ENCODE results near the gene ETV6. TPM values are rescaled to one million over a fixed set of nuclear protein-coding genes. Genes with fewer than 3 reads are reported as not detected.

Gene ETV6
- total RNA-seq, 1 experiment from 2014 or later, result 14.1 TPM

DNA sequence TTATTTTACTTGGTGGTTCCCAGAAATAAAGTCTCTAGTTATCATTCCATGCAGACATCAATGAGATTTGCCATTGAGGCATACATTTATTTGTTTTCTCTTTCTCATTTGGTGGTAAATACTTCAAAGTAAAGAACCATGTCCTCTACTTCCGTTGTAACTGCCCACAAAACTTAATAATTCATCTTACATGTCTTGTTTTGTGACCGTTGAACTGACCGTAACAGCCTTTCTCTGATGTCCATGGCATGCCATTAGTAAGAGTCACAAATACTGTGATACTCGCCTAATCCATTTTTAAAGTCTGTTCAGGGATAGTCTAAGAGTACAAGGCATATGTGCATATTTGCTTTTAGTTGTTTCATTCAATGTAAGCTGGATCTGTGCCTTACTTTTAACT is 145.3 kb downstream of the ETV6 start:
- ATAC-seq, result no peak

DNA sequence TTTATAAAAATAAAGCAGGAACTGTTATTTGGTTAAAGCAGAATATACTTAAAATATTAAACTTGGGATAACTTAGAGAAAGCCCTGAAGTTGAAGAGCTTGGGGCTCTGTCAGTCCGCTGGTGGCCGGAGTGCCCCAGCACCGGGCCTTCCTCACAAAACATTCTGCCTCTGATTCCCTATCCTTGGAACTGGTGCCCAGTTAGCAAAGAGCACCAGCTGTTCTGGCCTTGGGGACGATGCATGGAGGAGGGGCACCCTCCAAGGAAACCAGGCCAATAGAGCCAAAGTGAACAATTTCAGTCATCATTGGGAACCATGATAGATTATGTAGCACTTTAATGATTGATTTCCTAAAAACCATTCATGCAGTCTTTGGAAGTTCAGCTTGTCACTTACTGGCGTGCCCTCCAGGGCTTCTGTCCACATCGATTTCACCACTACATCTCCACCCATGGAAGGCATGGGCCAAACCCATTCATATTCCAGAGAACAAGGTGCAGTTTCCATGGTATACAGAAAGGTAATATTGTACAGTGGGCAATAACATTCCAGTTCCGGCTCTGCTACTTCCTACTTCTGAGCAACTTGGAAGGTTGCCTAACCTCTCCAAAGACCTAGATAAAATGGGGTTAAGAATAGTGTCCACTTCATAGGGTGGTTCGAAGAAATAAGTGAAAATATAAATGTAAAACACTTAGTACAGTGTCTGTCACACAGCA is 145.9 kb downstream of the ETV6 start:
- H3K27me3 ChIP-seq (ENCODE audit: insufficient read depth, low read length), result no peaks in the 10 kb centered on the region
- H3K27ac ChIP-seq (ENCODE audit: low read depth, low read length), result peak overlapping the region; percentile 72
- H3K9me2 ChIP-seq (ENCODE audit: insufficient read depth), result no peaks in the 10 kb centered on the region
- ChIA-PET RAD21 (ENCODE audit: low non-redundant PET in 1 of 2, low total read pairs in 2 of 2, uncharacterized antibody in 2 of 2, unreplicated experiment in 2 of 2) (no interaction called here), CTCF (no interaction called here), POLR2A (no interaction called here)
- no peaks in the 10 kb centered on the region for H3K9me3 ChIP-seq (ENCODE audit: control insufficient read depth in 1 of 2, insufficient read depth in 1 of 2, low read depth in 1 of 2, low read length in 2 of 2)
- no peaks in the 10 kb centered on the region for H3K79me2 ChIP-seq (ENCODE audit: insufficient read depth, low read length)
- H2AFZ ChIP-seq (ENCODE audit: low read depth, low read length, poor library complexity, severe bottlenecking), result no peak overlapping the region
- H3K9ac ChIP-seq (ENCODE audit: low read length), result peak overlapping the region; percentile 37
- H3K4me3 ChIP-seq (replicated peaks in 1 of 2; ENCODE audit: low read depth in 1 of 2, low read length in 2 of 2), result peak overlapping the region in 1 of 2 experiments; percentile 38; a peak in 2 of 4 replicates
- peak; percentile 67 for ATAC-seq
- TF ChIP-seq SRF (IDR thresholded peaks at IDR 0.05; ENCODE audit: low read depth) (no peak), FOSL1 (IDR thresholded peaks at IDR 0.05; ENCODE audit: low read depth) (no peak), JUND (IDR thresholded peaks at IDR 0.05) (no peak), ELF1 (IDR thresholded peaks at IDR 0.05; ENCODE audit: borderline replicate concordance, low read depth) (no peak), SP1 (IDR thresholded peaks at IDR 0.05; ENCODE audit: low read depth) (peak; percentile 3; the same call in 1 of the 2 replicates), POLR2A (IDR thresholded peaks at IDR 0.05; ENCODE audit: borderline replicate concordance, extremely low read depth, insufficient read depth, insufficient read length) (no peak)
- no peaks in the 10 kb centered on the region for H3K36me3 ChIP-seq (ENCODE audit: control insufficient read depth in 1 of 2, insufficient read depth in 2 of 2, low read length in 2 of 2)
- peaks cover 33 to 42% of the 10 kb centered on the region in 2 experiments for H3K4me1 ChIP-seq (ENCODE audit: control insufficient read depth in 1 of 2, insufficient read depth in 2 of 2, low read length in 2 of 2)
- peak overlapping the region; percentile 73 for H3K4me2 ChIP-seq (ENCODE audit: low read length)
- peak; percentile 18 for DNase-seq (ENCODE audit: low read depth, low spot score)
- intact Hi-C loops (cut with micrococcal nuclease), result no loop called here
- no peaks in the 10 kb centered on the region for H4K20me1 ChIP-seq (ENCODE audit: insufficient read depth)
- BruUV-seq (replicated peaks), result no TSS peak

More for the DNA sequence above, 145.3 kb downstream of the ETV6 start:
- Histone ChIP-seq H3K27me3 (ENCODE audit: insufficient read depth, low read length) (no peaks in the 10 kb centered on the region), H4K20me1 (ENCODE audit: insufficient read depth) (no peaks in the 10 kb centered on the region), H3K4me1 (ENCODE audit: control insufficient read depth in 1 of 2, insufficient read depth in 2 of 2, low read length in 2 of 2) (peaks cover 33 to 42% of the 10 kb centered on the region in 2 experiments), H3K4me3 (replicated peaks in 1 of 2; ENCODE audit: low read depth in 1 of 2, low read length in 2 of 2) (no peak overlapping the region), H3K27ac (ENCODE audit: low read depth, low read length) (peak overlapping the region; percentile 72; the same call in 1 of the 2 replicates), H2AFZ (ENCODE audit: low read depth, low read length, poor library complexity, severe bottlenecking) (no peak overlapping the region), H3K4me2 (ENCODE audit: low read length) (0 out of 2 replicates have a peak overlapping the region, but pooled peaks have one; percentile 73), H3K9me2 (ENCODE audit: insufficient read depth) (no peaks in the 10 kb centered on the region), H3K9ac (ENCODE audit: low read length) (no peak overlapping the region), H3K9me3 (ENCODE audit: control insufficient read depth in 1 of 2, insufficient read depth in 1 of 2, low read depth in 1 of 2, low read length in 2 of 2) (no peaks in the 10 kb centered on the region), H3K36me3 (ENCODE audit: control insufficient read depth in 1 of 2, insufficient read depth in 2 of 2, low read length in 2 of 2) (no peaks in the 10 kb centered on the region), H3K79me2 (ENCODE audit: insufficient read depth, low read length) (no peaks in the 10 kb centered on the region)
- no peak for DNase-seq (ENCODE audit: low read depth, low spot score)
- TF ChIP-seq SP1 (IDR thresholded peaks at IDR 0.05; ENCODE audit: low read depth) (no peak), RAD21 (IDR thresholded peaks at IDR 0.05; ENCODE audit: low read depth) (no peak), POLR2A (IDR thresholded peaks at IDR 0.05; ENCODE audit: borderline replicate concordance, extremely low read depth, insufficient read depth, insufficient read length) (no peak), EGR1 (IDR thresholded peaks at IDR 0.05; ENCODE audit: low read depth) (no peak)
- TF ChIP-seq, protein P1, sequence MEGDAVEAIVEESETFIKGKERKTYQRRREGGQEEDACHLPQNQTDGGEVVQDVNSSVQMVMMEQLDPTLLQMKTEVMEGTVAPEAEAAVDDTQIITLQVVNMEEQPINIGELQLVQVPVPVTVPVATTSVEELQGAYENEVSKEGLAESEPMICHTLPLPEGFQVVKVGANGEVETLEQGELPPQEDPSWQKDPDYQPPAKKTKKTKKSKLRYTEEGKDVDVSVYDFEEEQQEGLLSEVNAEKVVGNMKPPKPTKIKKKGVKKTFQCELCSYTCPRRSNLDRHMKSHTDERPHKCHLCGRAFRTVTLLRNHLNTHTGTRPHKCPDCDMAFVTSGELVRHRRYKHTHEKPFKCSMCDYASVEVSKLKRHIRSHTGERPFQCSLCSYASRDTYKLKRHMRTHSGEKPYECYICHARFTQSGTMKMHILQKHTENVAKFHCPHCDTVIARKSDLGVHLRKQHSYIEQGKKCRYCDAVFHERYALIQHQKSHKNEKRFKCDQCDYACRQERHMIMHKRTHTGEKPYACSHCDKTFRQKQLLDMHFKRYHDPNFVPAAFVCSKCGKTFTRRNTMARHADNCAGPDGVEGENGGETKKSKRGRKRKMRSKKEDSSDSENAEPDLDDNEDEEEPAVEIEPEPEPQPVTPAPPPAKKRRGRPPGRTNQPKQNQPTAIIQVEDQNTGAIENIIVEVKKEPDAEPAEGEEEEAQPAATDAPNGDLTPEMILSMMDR (IDR thresholded peaks at IDR 0.05 in 2 of 3, conservative IDR thresholded peaks at IDR 0.05 in 1 of 3; ENCODE audit: borderline replicate concordance in 1 of 3, insufficient read depth in 1 of 3, low read depth in 2 of 3, low read length in 2 of 3), result no peak
- intact Hi-C loops (cut with micrococcal nuclease), result no loop called here
- ChIA-PET CTCF (no interaction called here), POLR2A (no interaction called here), RAD21 (ENCODE audit: low non-redundant PET in 1 of 2, low total read pairs in 2 of 2, uncharacterized antibody in 2 of 2, unreplicated experiment in 2 of 2) (no interaction called here)
- no TSS peak for BruUV-seq (replicated peaks)
